KBM-7 (cell line): ENCODE data around the gene BTLA.
A peak's percentile ranks its signal among the peaks of the same experiment; 100 is the strongest.
"Not testable (repeated sequence)": the region's sequence is repeated elsewhere in the genome, so short reads cannot be mapped to it uniquely, and the experiment has no call there.

Experiments
- DNase-seq: peaks from one replicate; pipeline ENCODE4 v3.0.0-alpha.2; 2015
- in situ Hi-C: fragments of 300-500 bp; cut with MboI; formaldehyde crosslinking; loops from 2 replicates; pipeline ENCODE4 v1.14.3; 2020; ENCODE audit warnings: low sequenced_read_pairs, low pct_unique_long_range_greater_than_20kb, mixed read lengths

The BTLA gene

DNA sequence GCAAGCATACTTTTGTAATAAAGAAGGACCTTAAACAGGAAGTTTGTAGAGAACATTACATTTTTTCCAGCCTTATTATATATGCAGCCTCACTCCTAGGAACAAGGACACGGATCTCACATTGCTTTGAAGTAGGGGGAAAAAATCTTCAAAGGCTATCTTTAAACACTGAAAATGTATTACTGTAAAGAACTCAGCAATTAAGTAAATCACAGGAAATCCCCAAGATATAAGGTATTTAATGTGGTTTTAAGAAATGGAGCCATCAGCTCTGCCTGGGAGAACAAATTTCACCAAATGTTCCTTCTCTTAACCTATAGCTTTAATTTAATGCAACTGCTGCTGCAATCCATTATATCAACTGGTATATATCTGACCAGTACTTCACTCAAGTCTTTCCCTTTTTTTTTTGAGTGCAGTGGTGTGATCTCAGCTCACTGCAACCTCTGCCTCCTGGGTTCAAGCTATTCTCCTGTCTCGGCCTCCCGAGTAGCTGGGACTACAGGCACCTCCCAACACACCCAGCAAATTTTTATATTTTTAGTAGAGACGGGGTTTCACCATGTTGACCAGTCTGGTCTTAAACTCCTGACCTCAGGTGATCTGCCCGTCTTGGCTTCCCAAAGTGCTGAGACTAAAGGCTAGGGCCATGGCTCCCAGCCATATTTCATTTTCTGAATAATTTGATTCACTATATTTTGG, 2.8 kb downstream of the BTLA start:
- in situ Hi-C loops = no loop called here
- no peak for DNase-seq

DNA sequence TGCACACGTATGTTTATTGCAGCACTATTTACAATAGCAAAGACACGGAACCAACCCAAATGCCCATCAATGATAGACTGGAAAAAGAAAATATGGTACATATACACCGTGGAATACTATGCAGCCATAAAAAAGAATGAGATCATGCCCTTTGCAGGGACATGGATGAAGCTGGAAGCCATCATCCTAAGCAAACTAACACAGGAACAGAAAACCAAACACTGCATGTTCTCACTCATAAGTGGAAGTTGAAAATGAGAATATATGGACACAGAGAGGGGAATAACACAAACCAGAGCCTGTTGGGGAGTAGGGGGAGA, 4.9 kb downstream of the BTLA start:
- in situ Hi-C loops, DNase-seq: not testable (repeated sequence)

DNA sequence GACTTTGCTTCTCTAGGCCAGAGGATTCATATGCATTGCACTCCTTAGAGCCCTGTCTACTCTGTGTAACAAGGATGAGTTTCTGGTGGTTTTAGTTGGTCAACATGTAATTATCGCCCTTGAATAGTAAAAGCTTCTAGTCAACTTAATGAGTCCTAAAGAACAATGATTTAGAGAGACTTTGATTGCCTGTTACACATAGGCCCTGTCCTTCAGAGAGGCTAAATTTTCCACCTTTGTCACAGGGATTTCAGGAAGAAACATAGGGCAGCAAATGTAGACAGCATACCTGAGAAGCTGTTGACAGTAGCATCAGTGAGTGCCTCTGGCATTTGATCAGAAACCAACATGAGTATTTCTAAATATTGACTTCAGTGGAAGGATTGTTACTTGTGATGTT, 7.1 kb downstream of the BTLA start:
- in situ Hi-C loops = no loop called here

DNA sequence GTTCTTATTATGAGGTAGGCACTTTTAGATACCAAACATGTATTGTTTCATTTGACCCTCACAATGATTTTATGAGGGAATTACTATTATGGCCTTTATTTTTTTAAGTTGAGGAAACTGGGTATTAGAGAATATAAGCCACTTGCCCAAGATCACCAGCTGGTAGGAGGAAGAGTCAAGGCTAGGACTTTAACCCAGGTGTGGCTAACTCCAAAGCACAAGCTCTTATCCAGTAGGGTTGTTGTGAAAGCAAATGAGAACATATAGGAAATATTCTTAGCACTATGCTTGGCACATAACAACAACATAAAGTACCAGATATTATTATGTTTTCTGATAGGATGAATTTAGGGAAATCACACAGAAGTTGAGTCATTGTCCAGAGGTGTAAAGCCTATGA, 7.9 kb downstream of the BTLA start:
- no peak for DNase-seq
- in situ Hi-C loops = no loop called here

More for the DNA sequence above, 7.1 kb downstream of the BTLA start:
- DNase-seq = no peak

DNA sequence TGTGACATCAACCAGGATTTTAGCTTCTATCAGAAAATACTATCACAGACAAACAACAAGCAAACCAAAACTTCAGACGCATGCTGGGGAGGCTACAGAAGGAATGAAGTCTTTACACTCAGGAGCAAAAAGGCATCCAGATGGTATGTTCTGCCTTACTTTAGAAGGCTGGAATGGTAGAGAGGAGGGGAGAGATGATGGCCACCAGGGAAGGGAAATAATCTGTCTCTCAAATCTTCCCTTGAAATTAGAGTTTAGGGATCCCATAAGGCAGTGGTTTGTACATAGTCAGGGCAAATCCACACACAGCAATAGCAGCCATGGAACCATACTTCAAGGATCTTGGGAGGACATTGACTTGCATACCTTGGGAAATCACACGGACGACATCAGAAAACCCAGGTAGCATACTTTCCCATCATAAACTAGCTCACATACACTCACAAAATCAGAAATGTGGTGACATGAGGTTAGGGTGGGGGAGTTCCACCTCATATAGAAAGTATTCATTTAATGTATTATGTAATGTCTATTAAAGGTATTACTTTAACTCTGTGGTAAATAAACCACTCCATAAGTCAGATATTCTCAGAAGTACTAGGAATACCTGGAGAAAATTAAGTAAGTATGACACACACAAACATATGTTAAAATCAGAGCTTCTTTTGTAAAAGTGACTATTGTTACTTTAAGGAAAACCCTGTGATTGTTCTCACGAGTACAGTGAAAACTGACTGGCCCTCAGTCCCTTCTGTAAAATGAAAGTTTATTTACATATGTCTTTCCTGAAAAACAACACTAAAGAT, 9.4 kb downstream of the BTLA start:
- no peak for DNase-seq
- in situ Hi-C loops = no loop called here

DNA sequence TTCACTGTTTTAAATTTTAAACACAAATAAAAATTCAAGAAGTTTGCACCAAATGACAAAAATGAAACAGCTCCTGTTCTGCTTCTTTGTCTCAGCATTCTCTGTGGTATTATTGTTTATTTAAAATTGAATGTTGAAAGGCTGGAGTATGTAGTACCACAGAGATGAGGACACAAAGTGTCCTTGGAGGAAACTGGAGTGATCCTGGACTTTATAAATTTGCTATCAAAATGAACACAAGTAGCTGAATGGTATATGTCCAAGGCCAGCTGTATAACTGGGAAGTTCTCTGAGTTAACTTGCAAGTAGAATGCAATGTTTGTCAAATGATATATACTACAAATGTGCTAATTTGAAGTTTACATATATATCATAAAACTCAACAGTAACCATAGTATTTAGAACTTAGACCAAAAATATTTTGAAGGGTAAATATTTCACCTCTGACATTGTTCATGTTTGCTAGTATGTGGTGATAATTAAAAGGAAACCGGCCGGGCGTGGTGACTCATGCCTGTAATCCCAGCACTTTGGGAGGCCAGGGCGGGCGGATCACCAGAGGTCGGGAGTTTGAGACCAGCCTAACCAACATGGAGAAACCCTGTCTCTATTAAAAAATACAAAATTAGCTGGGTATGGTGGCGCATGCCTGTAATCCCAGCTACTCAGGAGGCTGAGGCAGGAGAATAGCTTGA, 12.3 kb downstream of the BTLA start:
- no peak for DNase-seq
- in situ Hi-C loops = no loop called here

DNA sequence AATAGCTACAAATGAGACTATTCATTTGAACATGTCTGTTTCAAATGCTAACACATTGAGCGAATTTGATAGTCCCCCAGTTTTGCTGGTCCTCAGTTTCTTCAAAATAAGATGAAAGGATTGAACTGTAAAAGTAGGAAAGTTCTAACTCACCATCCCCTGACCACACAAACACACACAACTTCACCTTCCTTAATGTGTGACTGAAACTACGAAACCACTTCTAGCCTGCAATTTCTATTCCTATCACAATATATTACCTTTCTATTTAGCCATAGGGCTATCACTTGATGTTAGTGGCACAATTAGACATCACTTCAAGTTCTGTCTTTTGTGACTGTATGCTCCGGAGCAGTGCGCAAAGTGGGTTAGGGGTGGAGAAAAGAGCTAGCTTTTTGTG, 14.9 kb downstream of the BTLA start:
- in situ Hi-C loops = no loop called here

DNA sequence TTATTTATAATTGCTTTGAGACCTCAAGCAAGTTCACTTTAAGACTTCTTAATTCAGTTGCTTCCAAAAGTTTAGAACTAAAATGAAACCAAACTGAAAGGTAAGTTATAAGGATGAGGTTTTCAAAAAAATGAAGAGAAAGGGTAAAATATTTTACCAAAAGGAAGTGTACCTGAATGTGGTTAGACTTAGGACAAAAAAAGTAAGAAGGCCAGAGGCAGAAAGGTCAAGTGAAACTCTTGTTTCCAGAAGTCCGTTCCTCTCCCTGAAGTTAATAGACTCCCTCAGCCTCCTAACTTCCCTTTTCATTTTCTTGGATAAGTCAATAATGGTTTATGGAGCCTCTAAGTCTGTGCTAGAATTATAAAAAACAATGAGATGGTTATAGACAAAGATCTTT, 16.6 kb downstream of the BTLA start:
- in situ Hi-C loops = no loop called here
- DNase-seq = no peak

More for the DNA sequence above, 14.9 kb downstream of the BTLA start:
- no peak for DNase-seq

DNA sequence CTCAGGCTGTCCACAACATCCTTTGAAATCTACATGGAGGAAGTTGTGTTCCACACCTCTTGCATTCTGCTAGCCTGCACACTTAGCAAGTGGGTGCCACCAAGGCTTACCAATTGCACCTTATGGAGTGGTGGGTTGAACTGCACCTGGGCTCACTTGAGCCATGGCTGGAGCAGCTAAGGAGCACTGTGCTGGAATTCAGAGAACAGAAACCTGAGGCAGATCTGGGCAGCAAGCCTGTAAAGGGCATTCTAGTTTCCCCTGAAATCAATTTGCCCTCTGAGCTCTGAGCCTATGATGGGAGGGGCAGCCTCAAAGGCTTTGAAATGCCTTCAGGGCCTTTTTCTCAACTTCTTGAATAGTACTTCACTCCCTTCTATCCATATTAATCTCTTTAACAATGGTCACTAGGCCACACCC, 18.0 kb downstream of the BTLA start:
- no peak for DNase-seq
- in situ Hi-C loops = no loop called here

DNA sequence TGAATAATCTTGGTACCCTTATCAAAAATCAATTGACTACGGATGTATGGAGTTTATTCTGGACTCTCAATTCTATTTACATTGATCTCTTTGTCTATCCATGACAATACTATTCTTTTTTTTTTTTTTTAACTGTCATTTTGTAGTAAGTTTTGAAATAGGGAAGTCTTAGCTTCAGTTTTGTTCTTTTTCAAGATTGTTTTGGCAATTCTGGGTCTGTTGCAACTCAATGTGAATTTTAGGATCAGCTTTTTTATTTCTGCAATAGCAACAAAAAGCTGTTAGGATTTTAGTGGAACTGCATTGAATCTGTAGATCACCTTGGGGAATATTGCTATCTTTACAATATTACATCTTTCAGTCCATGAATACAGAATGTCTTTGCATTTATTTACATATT, 21.4 kb downstream of the BTLA start:
- in situ Hi-C loops = no loop called here
- no peak for DNase-seq

DNA sequence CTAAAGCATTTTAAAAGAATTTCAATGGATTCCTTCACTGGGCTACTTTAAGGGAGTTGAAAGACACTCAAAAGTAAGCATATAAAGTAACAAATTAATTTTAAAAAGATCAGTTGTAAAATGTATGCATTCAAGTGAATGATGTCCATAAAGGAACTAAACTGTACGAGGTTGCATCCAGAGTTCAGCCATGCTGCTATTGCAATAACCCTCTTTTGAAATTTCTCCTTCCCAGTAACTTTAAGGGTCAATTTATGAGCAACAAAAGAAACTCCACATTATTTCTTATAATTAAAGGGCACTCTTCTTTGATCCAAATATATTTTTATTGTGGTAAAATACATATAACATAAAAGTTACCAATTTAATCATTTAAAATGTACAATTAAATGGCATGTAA, 22.9 kb downstream of the BTLA start:
- in situ Hi-C loops = no loop called here
- DNase-seq = no peak

DNA sequence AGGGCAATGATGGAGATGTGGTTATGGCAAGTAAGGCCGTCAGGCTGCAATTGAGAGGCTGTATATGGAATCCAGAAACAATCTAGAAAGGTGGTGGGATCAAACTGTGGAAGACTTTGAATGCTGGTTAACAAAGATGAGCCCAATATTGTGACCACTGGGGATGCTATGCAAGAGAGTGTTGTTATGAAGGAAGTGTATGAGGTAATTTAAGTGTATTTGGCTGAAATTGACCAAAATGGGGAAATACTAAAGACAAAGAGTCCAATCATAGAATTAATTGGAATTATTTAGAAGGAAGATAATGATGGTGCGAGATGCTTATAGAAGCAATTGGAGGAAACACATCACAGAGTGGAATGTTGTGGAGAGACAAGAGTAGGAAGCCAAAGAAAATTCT, 24.5 kb downstream of the BTLA start:
- DNase-seq = no peak

DNA sequence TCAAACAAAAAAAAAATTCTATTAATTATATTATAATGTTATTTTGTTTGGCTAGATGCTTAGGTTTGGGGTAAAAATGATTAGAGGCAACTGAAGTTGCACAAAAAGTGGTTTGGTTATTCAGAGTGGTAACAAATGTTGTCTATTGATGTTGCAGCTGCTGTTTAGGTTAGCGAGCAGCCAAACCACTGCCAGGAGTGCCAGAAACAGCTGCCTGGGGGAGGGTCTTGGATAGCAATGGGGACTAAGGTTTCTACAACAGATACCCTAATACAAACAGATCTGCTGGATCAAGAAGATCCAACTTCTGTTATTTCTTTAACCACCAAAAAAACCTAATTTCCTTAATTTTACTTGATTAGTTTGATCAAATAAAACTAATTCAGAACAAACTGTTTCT, 26.6 kb downstream of the BTLA start:
- in situ Hi-C loops = no loop called here
- DNase-seq = no peak

More for the DNA sequence above, 24.5 kb downstream of the BTLA start:
- in situ Hi-C loops = no loop called here

DNA sequence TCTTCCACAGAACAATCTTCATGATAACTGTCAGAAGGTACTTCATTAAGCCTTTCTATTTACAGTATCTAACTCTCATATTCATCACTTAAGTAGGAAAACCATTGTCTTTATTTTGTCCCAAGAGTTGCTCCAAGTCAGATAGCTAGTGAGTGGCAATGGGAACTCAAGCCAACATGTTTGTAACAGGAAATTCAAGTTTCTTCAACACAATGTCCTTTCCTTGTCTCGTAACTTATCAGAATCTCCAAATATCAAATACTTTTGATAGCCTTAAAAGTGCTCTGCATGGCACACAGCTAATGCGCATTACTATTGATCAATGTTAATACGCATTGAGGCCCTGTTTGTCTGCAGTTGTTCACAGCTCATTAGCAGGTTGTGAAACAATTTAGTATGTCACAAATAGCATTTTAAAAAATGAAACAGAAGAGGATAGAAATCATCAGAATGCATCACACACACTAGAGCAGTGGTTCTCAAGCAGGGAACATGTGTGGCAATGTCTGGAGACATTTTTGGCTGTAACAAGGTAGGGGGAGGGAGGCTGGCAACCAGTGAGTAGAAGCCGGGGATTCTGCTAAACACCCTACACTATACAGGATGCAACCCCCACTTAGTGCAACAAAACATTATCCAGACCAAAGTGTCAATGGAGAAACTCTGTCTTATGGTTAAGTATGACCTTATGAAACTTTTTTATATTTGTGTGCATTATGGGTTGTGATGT, 27.5 kb downstream of the BTLA start:
- in situ Hi-C loops = no loop called here
- no peak for DNase-seq

DNA sequence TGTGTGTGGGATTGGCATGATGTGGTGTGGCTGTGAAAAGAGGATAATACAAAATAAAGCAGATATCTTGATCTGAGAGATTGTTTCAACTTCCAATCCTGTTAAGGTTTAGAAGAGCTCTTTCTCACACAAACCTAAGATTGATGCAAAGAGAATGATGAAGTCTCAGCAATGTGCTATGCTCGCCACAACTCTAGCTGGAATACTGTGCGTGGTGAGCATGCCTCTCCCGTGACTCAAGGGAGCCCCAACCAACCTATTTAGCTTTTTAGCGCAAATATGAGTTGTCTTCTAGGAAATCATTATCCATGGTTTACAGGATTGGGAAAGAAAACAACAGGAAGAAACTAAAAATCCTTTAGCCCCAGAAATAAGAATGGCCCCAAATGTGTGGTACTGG, 28.5 kb downstream of the BTLA start:
- DNase-seq = no peak
- in situ Hi-C loops = no loop called here

DNA sequence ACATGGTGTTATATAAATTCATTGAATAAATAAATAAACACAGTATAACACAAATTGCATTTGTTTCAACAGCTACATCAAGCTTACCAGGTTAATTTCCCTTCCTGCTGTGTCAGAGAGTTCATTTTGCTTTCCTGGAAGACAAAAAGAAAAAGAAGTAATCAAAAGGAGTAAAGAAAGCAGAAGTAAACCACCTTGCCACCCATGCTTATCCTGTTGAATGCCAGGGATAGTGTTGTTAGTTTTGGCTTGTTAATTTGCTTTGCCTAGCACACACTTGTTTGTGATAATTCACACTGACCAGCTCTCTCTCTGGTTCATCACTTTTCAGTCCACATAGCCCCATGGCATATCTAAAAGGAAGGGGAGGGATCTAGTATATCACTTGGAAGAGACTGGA, 29.6 kb downstream of the BTLA start:
- in situ Hi-C loops = no loop called here
- peak; percentile 26 for DNase-seq

DNA sequence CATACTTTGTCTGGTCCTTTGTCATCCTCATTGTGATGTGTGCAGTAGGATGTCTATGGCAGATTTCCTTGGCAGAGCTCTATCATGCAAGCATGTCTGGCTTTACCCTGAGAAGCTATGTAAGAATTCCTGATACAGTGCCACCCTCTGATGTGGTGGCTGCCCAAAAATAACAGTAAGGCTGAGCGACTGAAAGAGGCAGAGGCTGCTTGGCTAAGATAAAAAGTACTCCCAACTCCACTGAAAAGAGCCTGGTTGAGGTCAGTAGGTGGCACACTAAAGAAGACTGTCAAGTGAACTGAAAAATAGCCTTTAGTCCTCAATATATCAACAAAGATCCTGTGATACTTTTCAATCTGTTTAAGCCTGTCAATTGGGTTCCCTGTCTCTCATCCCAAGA, 31.7 kb downstream of the BTLA start:
- in situ Hi-C loops = no loop called here
- no peak for DNase-seq

DNA sequence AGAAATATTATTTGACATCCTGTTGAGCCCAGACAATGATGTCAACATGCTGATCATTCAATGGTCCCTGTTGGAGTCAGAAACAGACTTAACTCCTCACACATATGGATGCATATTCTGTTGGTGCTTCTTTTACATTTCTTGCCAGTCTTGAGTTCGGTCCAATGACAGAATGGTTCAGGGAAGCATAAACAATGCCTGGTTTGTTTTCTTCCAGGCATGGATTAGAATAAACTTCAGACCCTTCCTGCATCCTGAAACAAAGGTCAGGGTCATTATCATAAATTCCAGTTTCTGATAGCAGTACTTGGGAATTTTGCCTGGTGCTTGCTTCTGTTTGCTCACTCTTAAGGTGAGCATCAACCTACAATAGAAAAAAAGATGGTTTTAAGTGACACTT, 33.3 kb downstream of the BTLA start:
- DNase-seq = no peak
- in situ Hi-C loops = no loop called here

DNA sequence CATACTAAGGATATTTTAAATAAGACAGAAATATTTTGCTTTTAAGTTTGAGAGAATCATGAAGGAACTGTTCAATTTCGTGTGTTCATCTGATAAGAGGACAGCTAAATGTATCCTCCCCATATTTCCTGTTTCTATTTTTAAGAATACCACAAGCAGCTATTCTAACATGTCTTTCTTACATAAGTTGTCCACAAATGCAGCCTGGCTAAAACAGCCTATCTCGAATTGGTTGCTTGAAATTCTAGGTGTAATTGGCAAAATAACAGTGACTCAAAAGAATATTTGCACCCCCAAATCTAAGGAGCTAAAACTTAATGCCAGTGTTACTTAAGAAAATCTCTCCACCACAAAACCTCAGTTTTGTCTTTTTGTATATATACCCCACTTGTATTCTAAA, 35.0 kb downstream of the BTLA start:
- in situ Hi-C loops = no loop called here
- DNase-seq = peak; percentile 68

DNA sequence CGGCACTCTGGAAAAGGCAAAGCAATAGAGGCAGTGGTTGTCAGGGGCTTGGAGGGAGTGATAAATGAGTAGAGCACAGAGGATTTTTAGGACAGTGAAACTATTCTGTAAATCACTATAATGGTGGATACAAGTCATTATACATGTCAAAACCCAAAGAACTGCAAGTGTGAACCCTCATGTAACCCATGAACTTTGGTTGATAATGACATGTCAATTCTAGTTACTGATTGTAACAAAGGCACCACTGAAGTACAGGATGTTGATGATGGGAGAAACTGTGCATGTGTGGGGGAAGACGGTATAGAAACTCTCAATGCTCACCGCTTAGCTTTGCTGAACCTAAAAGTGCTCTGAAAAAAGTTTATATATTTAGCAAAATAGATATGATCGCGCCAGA, 36.0 kb downstream of the BTLA start:
- in situ Hi-C loops = no loop called here
- no peak for DNase-seq
